Activated CD4-positive, alpha-beta T cell treated with anti-CD3 and anti-CD28 coated beads for 48 hours (primary cell): Measurements from ENCODE around the gene NKX1-2.

Source experiments
- DNase-seq: peaks from one replicate; pipeline ENCODE4 v3.0.0-alpha.2; 2020

NKX1-2 gene

DNA sequence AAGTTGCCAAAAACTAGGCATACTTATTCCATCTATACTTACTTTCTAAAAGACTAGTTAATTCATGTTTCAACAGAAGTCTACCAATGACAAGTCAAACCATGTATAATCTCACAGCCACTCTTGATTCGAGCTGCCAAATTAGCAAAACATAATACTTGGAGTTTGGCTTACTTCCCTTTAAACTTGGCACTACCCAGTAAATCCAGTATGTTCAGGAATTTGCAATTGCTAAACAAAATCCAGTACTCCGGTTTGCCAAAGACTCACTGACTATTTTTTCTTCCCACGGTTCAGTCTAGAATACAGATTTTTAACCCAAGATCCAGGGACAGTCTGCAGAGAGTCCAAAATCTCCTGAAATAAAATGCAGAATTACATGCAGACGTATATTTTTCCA, 35.8 kb downstream of the NKX1-2 start:
- no peak for DNase-seq

DNA sequence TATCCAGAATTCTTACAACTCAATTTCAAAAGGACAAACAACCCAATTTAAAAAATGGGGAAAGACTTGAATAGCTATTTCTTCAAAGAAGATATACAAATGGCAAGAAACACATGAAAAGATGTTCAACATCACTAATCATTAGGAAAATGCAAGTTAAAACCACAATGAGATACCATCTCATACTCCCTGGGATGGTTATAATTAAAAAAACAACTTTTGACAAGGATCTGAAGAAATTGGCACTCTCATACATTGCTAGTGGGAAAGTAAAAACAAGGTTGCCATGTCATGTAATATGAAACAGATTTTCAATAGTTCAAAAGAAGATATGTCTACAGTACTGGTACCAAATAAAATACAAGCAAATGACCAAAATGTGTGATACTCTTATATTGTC, 40.1 kb downstream of the NKX1-2 start:
- DNase-seq: no peak

- DNase-seq: no peak
Measured at GRCh38 chr10:124408357-124408756, 41.5 kb downstream of the NKX1-2 start.

DNA sequence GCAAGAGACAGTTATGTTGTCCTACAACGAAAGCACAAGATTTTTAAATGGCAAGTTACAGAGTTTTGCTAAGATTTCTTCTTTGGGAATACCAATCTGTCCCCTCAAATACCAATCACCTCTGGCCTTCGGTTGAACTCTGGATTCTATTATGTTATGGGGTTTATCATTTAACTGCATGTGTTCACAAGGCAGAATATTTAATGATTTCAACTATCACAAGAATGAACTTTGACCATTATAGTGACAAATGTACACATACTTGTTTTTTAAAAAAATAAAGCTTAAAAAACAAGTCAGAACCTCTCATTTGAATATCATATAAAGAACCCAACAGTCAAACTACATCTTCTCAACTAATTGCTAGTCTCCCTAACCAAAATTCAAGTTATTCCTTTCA, 42.4 kb downstream of the NKX1-2 start:
- no peak for DNase-seq

DNA sequence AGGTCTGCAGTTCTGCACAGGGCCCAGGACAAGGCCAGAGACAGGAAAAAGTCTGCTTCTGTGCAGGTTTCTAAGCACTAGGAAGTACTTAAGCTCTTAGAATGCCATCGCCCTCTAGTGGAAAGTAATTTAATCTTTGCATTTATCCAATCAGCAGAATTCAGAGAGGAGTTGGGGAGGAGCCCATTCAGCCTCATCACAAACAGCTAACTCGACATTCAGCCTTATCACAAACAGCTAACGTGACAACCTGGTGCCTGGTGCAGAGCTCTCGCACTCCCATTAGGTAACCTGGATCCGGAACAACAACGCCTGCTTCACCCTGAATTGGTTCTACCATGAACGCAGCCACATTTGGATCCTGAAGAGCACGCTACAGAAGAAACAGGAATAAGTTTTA, 46.3 kb downstream of the NKX1-2 start:
- DNase-seq: peak; percentile 16

GRCh38 chr10:124402273-124402672, 47.6 kb downstream of the NKX1-2 start:
- no peak for DNase-seq

- no peak for DNase-seq
Measured at GRCh38 chr10:124401633-124402032, 48.2 kb downstream of the NKX1-2 start.
